H9 (cell line): ENCODE results near the gene C1QA. TPM values are rescaled to one million over a fixed set of nuclear protein-coding genes. Genes with fewer than 3 reads are reported as not detected.

Experiments
- DNase-seq: peaks from one replicate; pipeline ENCODE4 v3.0.0-alpha.2; 2017
- H2AFZ ChIP-seq: one replicate; pipeline ENCODE4 v1.6.1; 2013; ENCODE audit warnings: mild to moderate bottlenecking, low read length, control low read depth, moderate library complexity
- H2AK5ac ChIP-seq: 2 replicates; pipeline ENCODE4 v1.6.1; 2013; ENCODE audit warnings: low read length, control low read depth, mixed read lengths; ENCODE audit not compliant: insufficient read length
- H2BK120ac ChIP-seq: one replicate; pipeline ENCODE4 v1.6.1; 2013; ENCODE audit warnings: low read depth, mild to moderate bottlenecking, low read length, control low read depth, inconsistent platforms; ENCODE audit not compliant: poor library complexity, severe bottlenecking
- H2BK12ac ChIP-seq: 2 replicates; pipeline ENCODE4 v1.6.1; 2013; ENCODE audit warnings: low read length, control low read depth, mixed read lengths, low read depth; ENCODE audit not compliant: insufficient read length
- H2BK15ac ChIP-seq: 2 replicates; pipeline ENCODE4 v1.6.1; 2013; ENCODE audit warnings: low read depth, low read length, control low read depth
- H2BK20ac ChIP-seq: one replicate; pipeline ENCODE4 v1.6.1; 2013; ENCODE audit warnings: low read depth, mild to moderate bottlenecking, low read length, control low read depth, inconsistent platforms; ENCODE audit not compliant: poor library complexity, severe bottlenecking
- H2BK5ac ChIP-seq: 2 replicates; pipeline ENCODE4 v1.6.1; 2013; ENCODE audit warnings: low read length, control low read depth, mixed read lengths; ENCODE audit not compliant: insufficient read length
- H3K14ac ChIP-seq: 2 replicates; pipeline ENCODE4 v1.6.1; 2013; ENCODE audit warnings: low read length, control low read depth; ENCODE audit not compliant: insufficient read depth
- H3K18ac ChIP-seq: 2 replicates; pipeline ENCODE4 v1.6.1; 2013; ENCODE audit warnings: low read depth, mild to moderate bottlenecking, mixed read lengths, low read length, control low read depth; ENCODE audit not compliant: insufficient read length
- H3K23ac ChIP-seq: 2 replicates; pipeline ENCODE4 v1.6.1; 2013; ENCODE audit warnings: low read length, control low read depth, mixed read lengths, low read depth; ENCODE audit not compliant: insufficient read length
- H3K23me2 ChIP-seq: 2 replicates; pipeline ENCODE4 v1.6.1; 2013; ENCODE audit warnings: low read depth, mild to moderate bottlenecking, mixed read lengths, low read length, control low read depth; ENCODE audit not compliant: insufficient read length, poor library complexity, severe bottlenecking
- H3K27ac ChIP-seq: 2 replicates; pipeline ENCODE4 v1.5.1; 2013; ENCODE audit warnings: low read length, control low read depth, mixed read lengths, low read depth; ENCODE audit not compliant: insufficient read length
- H3K27me3 ChIP-seq: 2 replicates; pipeline ENCODE4 v1.6.1; 2013; ENCODE audit warnings: low read length, control low read depth, inconsistent platforms; ENCODE audit not compliant: insufficient read depth
- H3K4ac ChIP-seq: 2 replicates; pipeline ENCODE4 v1.6.1; 2013; ENCODE audit warnings: low read depth, mild to moderate bottlenecking, control low read depth, inconsistent platforms, low read length, moderate library complexity
- H3K4me1 ChIP-seq: 2 replicates; pipeline ENCODE4 v1.6.1; 2013; ENCODE audit warnings: low read length, control low read depth, inconsistent platforms; ENCODE audit not compliant: insufficient read depth
- H3K4me2 ChIP-seq: 2 replicates; pipeline ENCODE4 v1.6.1; 2013; ENCODE audit warnings: low read length, control low read depth, mixed read lengths; ENCODE audit not compliant: insufficient read length, insufficient read depth
- H3K56ac ChIP-seq: 2 replicates; pipeline ENCODE4 v1.6.1; 2013; ENCODE audit warnings: low read depth, mild to moderate bottlenecking, mixed read lengths, low read length, control low read depth; ENCODE audit not compliant: insufficient read length
- H3K79me1 ChIP-seq: 2 replicates; pipeline ENCODE4 v1.6.1; 2013; ENCODE audit warnings: low read depth, mild to moderate bottlenecking, moderate library complexity, low read length, control low read depth, inconsistent platforms; ENCODE audit not compliant: insufficient read depth, poor library complexity, severe bottlenecking
- H3K79me2 ChIP-seq: 2 replicates; pipeline ENCODE4 v1.6.1; 2013; ENCODE audit warnings: low read length, control low read depth, inconsistent platforms; ENCODE audit not compliant: insufficient read depth
- H3K9ac ChIP-seq: 2 replicates; pipeline ENCODE4 v1.6.1; 2013; ENCODE audit warnings: low read length, control low read depth, mixed read lengths; ENCODE audit not compliant: insufficient read length; ENCODE audit errors: extremely low read depth
- H3K9me3 ChIP-seq: one replicate; pipeline ENCODE4 v1.6.1; 2013; ENCODE audit warnings: low read depth, low read length, inconsistent platforms; ENCODE audit not compliant: control insufficient read depth
- H3T11ph ChIP-seq: one replicate; pipeline ENCODE4 v1.6.1; 2013; ENCODE audit warnings: mild to moderate bottlenecking, low read length, control low read depth, inconsistent platforms
- H4K20me1 ChIP-seq: one replicate; pipeline ENCODE4 v1.6.1; 2013; ENCODE audit not compliant: control insufficient read depth, insufficient read length, insufficient read depth
- H4K5ac ChIP-seq: 2 replicates; pipeline ENCODE4 v1.6.1; 2013; ENCODE audit warnings: low read depth, mild to moderate bottlenecking, mixed read lengths, low read length, control low read depth; ENCODE audit not compliant: insufficient read length
- H4K8ac ChIP-seq: replicated peaks from 2 replicates; pipeline ENCODE4 v1.6.1; 2013; ENCODE audit warnings: low read length, control low read depth, mixed read lengths, low read depth; ENCODE audit not compliant: insufficient read length
- H4K91ac ChIP-seq: 2 replicates; pipeline ENCODE4 v1.6.1; 2013; ENCODE audit warnings: low read depth, mild to moderate bottlenecking, moderate library complexity, mixed read lengths, low read length, control low read depth; ENCODE audit not compliant: insufficient read length
- H3K27ac Mint-ChIP-seq, 3 experiments: 2 replicates in 2 of 3; 3 replicates in 1 of 3; pipeline ENCODE4 v1.8.0; 2020 to 2021; ENCODE audit warnings: mixed read lengths in 3 of 3, mild to moderate bottlenecking in 1 of 3, moderate library complexity in 1 of 3
- H3K27me3 Mint-ChIP-seq: 2 replicates; pipeline ENCODE4 v1.8.0; 2021; ENCODE audit warnings: low read depth, mild to moderate bottlenecking, moderate library complexity, mixed read lengths
- H3K36me3 Mint-ChIP-seq, 3 experiments: 2 replicates in 2 of 3; 3 replicates in 1 of 3; pipeline ENCODE4 v1.8.0; 2020 to 2021; ENCODE audit warnings: low read depth in 3 of 3, mixed read lengths in 3 of 3; ENCODE audit not compliant: insufficient read depth in 1 of 3
- H3K4me1 Mint-ChIP-seq, 2 experiments: 2 replicates each; pipeline ENCODE4 v1.8.0; 2020; ENCODE audit warnings: mixed read lengths in 2 of 2
- H3K4me3 Mint-ChIP-seq, 2 experiments: 2 replicates in 1 of 2; 3 replicates in 1 of 2; pipeline ENCODE4 v1.8.0; 2020 to 2021; ENCODE audit warnings: mild to moderate bottlenecking in 2 of 2, mixed read lengths in 2 of 2, moderate library complexity in 1 of 2
- H3K9me3 Mint-ChIP-seq, 2 experiments: 2 replicates in 1 of 2; 3 replicates in 1 of 2; pipeline ENCODE4 v1.8.0; 2020; ENCODE audit warnings: mild to moderate bottlenecking in 2 of 2, mixed read lengths in 2 of 2, moderate library complexity in 1 of 2
- CTCF ChIP-seq: fragments of 200-600 bp; sonication (generic); conservative IDR thresholded peaks from 3 replicates; pipeline ENCODE4 v1.8.0; 2021; ENCODE audit warnings: antibody characterized with exemption, mild to moderate bottlenecking
- WGBS: extraction: QIAGEN DNeasy Blood & Tissue Kit; methylation state at CpG from one replicate; pipeline ENCODE4 v1.1.7; 2013; ENCODE audit warnings: missing lambda C conversion rate, low lambda C conversion rate, mixed read lengths; ENCODE audit not compliant: insufficient read length; ENCODE audit errors: extremely low coverage; 5-methylcytosine and 5-hydroxymethylcytosine counted together
- total RNA-seq: library from RNA; stranded (reverse); gene quantifications from 2 replicates; pipeline ENCODE4 v1.2.1, GENCODE V29; 2021

Gene C1QA
- total RNA-seq, 1 experiment from 2014 or later = not detected

DNA sequence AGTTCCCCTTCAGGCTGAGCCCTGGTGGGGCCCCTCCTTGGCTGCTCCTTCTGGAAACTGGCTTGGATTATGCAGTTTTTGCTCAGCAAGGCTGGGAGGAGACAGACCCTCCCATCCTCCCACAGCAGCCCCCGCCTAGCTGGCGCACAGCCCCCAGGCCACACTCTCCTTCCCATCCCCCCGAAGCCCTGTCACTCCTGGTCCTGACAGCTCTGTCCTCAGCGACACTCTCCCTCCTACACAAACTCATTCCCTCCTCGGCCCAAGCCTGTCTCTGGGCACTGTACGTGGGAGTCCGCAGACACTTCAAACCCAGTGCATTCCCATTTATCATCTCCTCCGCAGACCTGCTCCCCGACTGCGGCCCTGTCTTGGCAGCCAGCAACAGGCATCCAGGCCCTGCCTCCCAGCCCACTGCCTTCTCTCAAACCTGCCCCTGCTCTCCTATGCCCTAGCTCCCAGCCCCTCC is 49.2 kb downstream of the C1QA start:
- no peak overlapping the region for H3K4me3 Mint-ChIP-seq
- no peak overlapping the region for H2BK5ac ChIP-seq
- no peaks in the 10 kb centered on the region for H3K23me2 ChIP-seq
- no peaks in the 10 kb centered on the region for H4K20me1 ChIP-seq
- H3K56ac ChIP-seq = no peak overlapping the region
- peaks cover 19% of the 10 kb centered on the region for H3K27me3 Mint-ChIP-seq
- H3K23ac ChIP-seq = no peak overlapping the region
- DNase-seq = no peak
- H2BK15ac ChIP-seq = no peak overlapping the region
- no peak overlapping the region for H3T11ph ChIP-seq
- H3K9me3 Mint-ChIP-seq = no peaks in the 10 kb centered on the region
- no peak overlapping the region for H4K91ac ChIP-seq
- H3K36me3 Mint-ChIP-seq = no peaks in the 10 kb centered on the region
- H3K27ac Mint-ChIP-seq = peak overlapping the region in 1 of 3 experiments; percentile 54; a peak in 1 of 7 replicates
- no peak overlapping the region for H4K8ac ChIP-seq
- no peak overlapping the region for H2AK5ac ChIP-seq
- no peak overlapping the region for H2AFZ ChIP-seq
- H3K27me3 ChIP-seq = no peaks in the 10 kb centered on the region
- no peak overlapping the region for H3K18ac ChIP-seq
- H3K14ac ChIP-seq = peak overlapping the region; percentile 73; the same call in 1 of the 2 replicates
- H3K9ac ChIP-seq = no peak overlapping the region
- H3K79me2 ChIP-seq = no peaks in the 10 kb centered on the region
- no CpG with 5 or more reads among the region's 10 CpGs for WGBS
- no peak overlapping the region for H3K4me2 ChIP-seq
- H3K4me1 ChIP-seq = no peaks in the 10 kb centered on the region; the same call in 1 of the 2 replicates
- H4K5ac ChIP-seq = no peak overlapping the region
- no peaks in the 10 kb centered on the region for H3K9me3 ChIP-seq
- no peak overlapping the region for H2BK120ac ChIP-seq
- no peak overlapping the region for H2BK20ac ChIP-seq
- H3K4me1 Mint-ChIP-seq = peaks cover 5 to 10% of the 10 kb centered on the region in 2 experiments
- no peak overlapping the region for H2BK12ac ChIP-seq
- TF ChIP-seq CTCF = no peak
- no peaks in the 10 kb centered on the region for H3K79me1 ChIP-seq
- no peak overlapping the region for H3K27ac ChIP-seq
- H3K4ac ChIP-seq = no peak overlapping the region
